Muscle of leg (tissue), 11 donors: ENCODE results near the gene SYNDIG1. TPM values are rescaled to one million over a fixed set of nuclear protein-coding genes. Genes with fewer than 3 reads are reported as not detected.
"Not testable (repeated sequence)": the region's sequence is repeated elsewhere in the genome, so short reads cannot be mapped to it uniquely, and the experiment has no call there.

Source experiments
- DNase-seq: peaks from one replicate; pipeline ENCODE4 v3.0.0; 2013
- H3K27ac ChIP-seq: one replicate; pipeline ENCODE4 v1.5.1; 2013; ENCODE audit warnings: mild to moderate bottlenecking, low read length, control low read depth
- H3K27me3 ChIP-seq: one replicate; pipeline ENCODE4 v1.6.1; 2013; ENCODE audit warnings: low read length; ENCODE audit not compliant: control insufficient read depth, insufficient read depth
- H3K36me3 ChIP-seq: one replicate; pipeline ENCODE4 v1.6.1; 2013; ENCODE audit warnings: low read length; ENCODE audit not compliant: control insufficient read depth, insufficient read depth
- H3K4me1 ChIP-seq: one replicate; pipeline ENCODE4 v1.6.1; 2013; ENCODE audit warnings: low read length; ENCODE audit not compliant: control insufficient read depth, insufficient read depth
- H3K4me3 ChIP-seq: one replicate; pipeline ENCODE4 v1.5.1; 2013; ENCODE audit warnings: low read length, control low read depth
- H3K9me3 ChIP-seq: replicated peaks from 2 replicates; pipeline ENCODE4 v1.6.1; 2013; ENCODE audit warnings: low read depth, low read length; ENCODE audit not compliant: control insufficient read depth
- WGBS: methylation state at CpG from one replicate; pipeline ENCODE4 v1.1.5; 2013; ENCODE audit warnings: missing lambda C conversion rate; ENCODE audit not compliant: insufficient coverage; 5-methylcytosine and 5-hydroxymethylcytosine counted together
- polyA plus RNA-seq, 8 donors: library from polyadenylated mRNA; unstranded; fragments of 120-200 nt; gene quantifications; one replicate each; pipeline versions ENCODE4 v1.2.1 to v1.2.3, GENCODE V29; 2013; ENCODE audit warnings: inconsistent platforms in 1 of 8, low replicate concordance in 1 of 8; ENCODE audit not compliant: insufficient read length in 8 of 8, insufficient read depth in 1 of 8
- total RNA-seq: library from RNA; stranded (reverse); fragments of 120-200 nt; gene quantifications from one replicate; pipeline ENCODE4 v1.2.4, GENCODE V29; 2013

The SYNDIG1 gene
- total and polyA plus RNA-seq, 9 donors = 2.5 to 5.3 (median 4.3) TPM

DNA sequence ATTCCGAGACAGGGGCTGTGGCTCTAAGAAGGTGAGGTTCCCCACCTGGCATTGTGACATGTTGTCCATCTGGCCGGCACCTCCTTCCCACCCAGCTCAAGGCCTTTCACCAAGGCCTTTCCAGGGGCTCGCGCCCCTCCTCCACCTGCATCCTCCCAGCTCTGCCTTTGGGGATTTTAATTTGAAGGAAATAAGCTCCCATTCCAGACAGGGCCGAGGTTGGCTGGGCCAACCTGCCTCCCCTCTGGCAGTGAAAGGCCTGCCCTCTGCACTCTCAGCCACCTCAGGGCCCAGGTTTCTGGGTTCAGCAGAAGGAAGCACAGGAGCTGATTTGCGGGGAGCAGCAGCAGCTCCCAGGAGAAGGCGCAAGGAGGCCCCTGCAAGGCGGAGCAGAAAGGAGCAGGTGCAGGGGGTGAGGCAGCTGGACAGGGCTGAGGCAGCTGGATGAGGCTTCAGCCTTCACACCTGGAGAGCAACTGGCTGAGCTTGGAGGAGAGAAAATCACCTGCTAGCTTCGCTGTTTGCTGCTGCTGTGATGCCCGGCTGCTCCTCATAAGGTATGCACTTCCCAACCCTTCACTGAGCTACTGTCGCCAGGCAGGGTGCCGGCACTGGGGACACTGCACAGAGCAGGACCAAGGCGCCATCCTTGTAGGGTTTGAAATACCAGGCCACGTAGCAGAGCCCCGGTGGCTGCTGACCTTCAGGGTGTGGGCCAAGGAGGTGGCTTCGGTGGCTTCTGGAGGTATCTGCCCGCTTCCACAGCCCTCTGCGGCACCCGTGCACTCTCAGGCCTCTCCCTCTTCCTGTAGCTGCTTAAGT, 147.0 kb downstream of the SYNDIG1 start:
- Histone ChIP-seq H3K4me3 (no peak overlapping the region), H3K36me3 (no peaks in the 10 kb centered on the region), H3K27me3 (no peaks in the 10 kb centered on the region), H3K4me1 (no peaks in the 10 kb centered on the region), H3K9me3 (no peaks in the 10 kb centered on the region), H3K27ac (no peak overlapping the region)
- WGBS = 80% methylated on average over 13 of the region's 19 CpGs
- DNase-seq = no peak

DNA sequence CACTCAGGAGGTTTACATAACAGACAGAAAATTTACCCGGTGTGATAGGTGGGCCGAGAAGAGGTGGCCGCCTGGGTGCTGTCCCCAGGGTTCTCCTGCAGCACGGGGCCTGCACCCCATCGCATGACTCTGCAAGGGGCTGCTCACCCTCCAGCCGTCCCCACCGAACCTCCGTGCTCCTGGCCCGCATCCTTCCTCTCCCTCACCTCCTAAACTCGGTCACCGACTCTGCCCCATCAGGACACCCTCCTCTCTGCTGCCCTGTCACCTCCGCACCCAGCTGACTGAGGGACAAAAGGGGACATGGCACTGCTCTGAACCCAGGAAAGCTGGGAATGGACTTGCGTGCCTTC, 147.6 kb downstream of the SYNDIG1 start:
- H3K4me1 ChIP-seq = no peaks in the 10 kb centered on the region
- WGBS = 82% methylated on average over 13 of the region's 13 CpGs

DNA sequence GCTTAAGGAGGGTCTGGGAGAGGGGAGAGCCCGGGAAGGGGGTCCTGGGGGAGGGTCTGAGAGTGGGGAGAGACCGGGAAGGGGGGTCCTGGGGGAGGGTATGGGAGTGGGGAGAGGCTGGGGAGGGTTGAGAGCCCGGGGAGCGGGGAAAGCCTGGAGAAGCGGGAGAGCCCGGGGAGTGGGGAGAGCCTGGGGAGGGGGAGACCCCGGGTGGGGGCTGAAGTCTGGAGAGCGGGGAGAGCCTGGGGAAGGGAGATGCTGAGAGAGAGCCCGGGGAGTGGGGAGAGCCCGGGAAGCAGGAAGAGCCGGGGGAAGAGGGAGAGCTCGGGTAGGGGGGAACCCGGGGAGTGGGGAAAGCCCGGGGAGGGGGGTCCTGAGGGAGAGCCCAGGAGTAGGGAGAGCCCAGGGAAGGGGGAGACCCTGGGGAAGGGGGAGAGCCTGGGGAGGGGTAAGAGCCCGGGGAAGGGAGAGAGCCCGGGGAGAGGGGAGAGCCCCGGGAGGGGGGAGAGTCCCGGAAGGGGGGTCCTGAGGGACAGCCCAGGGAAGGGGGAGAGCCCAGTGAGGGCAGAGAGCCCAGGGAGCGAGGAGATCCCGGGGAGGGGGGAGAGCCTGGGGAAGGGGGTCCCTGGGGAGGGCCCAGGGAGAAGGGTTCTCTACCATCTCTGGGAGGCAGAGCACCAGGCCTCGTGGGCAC, 148.5 kb downstream of the SYNDIG1 start:
- DNase-seq = no peak
- Histone ChIP-seq H3K4me3 (no peak overlapping the region), H3K36me3 (no peaks in the 10 kb centered on the region), H3K27me3 (no peaks in the 10 kb centered on the region), H3K4me1 (no peaks in the 10 kb centered on the region), H3K27ac (no peak overlapping the region), H3K9me3 (no peaks in the 10 kb centered on the region)
- 74% methylated on average over 19 of the region's 21 CpGs for WGBS

More for the DNA sequence above, 147.6 kb downstream of the SYNDIG1 start:
- Histone ChIP-seq H3K27ac (no peak overlapping the region), H3K27me3 (no peaks in the 10 kb centered on the region), H3K9me3 (no peaks in the 10 kb centered on the region), H3K4me3 (no peak overlapping the region), H3K36me3 (no peaks in the 10 kb centered on the region)
- DNase-seq = no peak

DNA sequence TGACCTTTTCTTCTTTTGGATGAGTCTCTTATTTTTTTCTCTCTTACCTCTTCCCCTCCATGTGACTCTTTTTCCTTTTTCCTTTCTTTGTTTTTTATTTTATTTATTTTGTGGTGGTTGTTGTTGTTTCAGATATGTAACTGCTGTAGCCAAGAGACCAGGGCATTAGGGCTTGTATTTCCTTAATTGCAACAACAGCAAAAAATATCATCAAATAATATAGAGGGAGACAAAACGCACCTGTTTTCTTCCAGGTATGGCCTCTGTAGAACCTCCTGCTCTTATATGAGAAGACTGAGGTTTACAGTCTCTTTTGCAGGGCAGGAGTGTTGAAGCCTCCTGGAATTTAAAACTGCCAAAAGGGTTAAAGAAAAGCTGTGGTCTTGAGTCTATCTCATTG, 149.3 kb downstream of the SYNDIG1 start:
- no peak for DNase-seq
- H3K9me3 ChIP-seq = no peaks in the 10 kb centered on the region
- no peaks in the 10 kb centered on the region for H3K36me3 ChIP-seq
- H3K4me1 ChIP-seq = no peaks in the 10 kb centered on the region
- WGBS = no CpG with 5 or more reads among the region's 1 CpG
- H3K27ac ChIP-seq = no peak overlapping the region
- no peaks in the 10 kb centered on the region for H3K27me3 ChIP-seq
- no peak overlapping the region for H3K4me3 ChIP-seq

DNA sequence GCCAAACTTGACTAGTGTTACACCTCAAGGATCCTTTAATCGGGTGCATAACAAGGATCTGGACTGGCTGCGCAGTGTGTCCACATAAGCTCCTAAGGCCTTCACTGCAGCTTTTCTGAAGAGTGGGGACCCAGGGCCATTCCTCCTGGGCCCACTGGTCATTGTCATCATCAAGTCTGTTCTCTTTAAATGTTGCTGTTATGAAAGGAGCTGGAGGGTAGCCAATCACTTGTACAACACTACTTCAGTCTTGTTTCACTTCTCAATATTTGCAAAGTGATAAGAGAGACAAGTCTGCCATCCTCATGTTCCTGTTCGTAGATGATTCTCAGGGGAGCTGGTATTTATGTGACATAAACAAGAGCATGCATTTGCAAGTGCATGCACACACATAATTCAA, 149.8 kb downstream of the SYNDIG1 start:
- Histone ChIP-seq H3K27ac (no peak overlapping the region), H3K9me3 (no peaks in the 10 kb centered on the region), H3K36me3 (no peaks in the 10 kb centered on the region), H3K27me3 (no peaks in the 10 kb centered on the region), H3K4me1 (no peaks in the 10 kb centered on the region), H3K4me3 (no peak overlapping the region)
- 83% methylated on average over 2 of the region's 3 CpGs for WGBS
- DNase-seq = peak; percentile 12

DNA sequence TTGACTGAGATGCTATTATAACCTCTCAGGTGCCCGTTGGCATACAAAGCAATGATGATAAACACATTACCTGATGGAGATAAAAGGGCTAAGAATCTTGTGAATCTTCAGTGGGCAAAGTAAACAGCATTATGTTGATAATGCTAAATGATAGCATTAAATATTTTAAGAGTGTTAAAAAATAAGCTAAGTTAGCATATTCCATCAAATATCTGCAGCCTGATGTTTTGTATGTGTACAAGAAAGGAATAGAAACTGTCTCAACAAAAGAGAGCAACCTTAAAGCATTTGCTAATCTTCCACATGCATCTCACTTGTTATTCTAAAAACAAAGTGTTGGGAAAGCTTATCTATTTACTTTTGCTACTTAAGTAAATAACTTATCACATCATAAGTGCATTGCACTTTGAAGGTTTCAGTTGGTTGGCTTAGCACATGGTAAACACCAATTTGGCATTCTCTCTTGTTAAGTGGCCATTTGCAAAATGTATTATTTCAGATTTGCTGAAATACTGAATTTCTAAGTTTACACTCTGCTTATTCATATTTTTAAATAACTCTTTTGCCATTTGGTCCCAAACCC, 151.6 kb downstream of the SYNDIG1 start:
- no peaks in the 10 kb centered on the region for H3K27me3 ChIP-seq
- no peaks in the 10 kb centered on the region for H3K9me3 ChIP-seq
- no peaks in the 10 kb centered on the region for H3K36me3 ChIP-seq
- no peak overlapping the region for H3K27ac ChIP-seq
- WGBS = no CpG with 5 or more reads among the region's 1 CpG
- H3K4me3 ChIP-seq = no peak overlapping the region
- DNase-seq = no peak
- no peaks in the 10 kb centered on the region for H3K4me1 ChIP-seq

DNA sequence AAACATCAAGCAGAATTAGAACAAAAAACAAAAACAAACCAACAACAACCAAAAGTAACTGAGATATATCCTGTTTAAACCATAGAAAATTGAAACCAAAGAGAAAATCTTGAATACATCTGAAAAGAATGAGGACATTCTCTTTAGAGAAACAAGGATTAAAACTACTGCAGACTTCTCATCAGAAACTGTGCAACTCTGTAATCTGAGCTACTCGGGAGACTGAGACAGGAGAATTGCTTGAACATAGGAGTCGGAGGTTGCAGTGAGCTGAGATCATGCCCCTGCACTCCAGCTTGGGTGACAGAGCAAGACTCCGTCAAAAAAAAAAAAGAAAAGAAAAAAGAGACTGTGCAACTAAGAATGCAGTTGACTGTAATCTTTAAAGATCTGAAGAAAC, 153.4 kb downstream of the SYNDIG1 start:
- H3K27me3 ChIP-seq = no peaks in the 10 kb centered on the region
- H3K36me3 ChIP-seq = no peaks in the 10 kb centered on the region
- H3K9me3 ChIP-seq = no peaks in the 10 kb centered on the region
- H3K4me1 ChIP-seq = no peaks in the 10 kb centered on the region
- WGBS = 29% methylated on average over 1 of the region's 3 CpGs
- DNase-seq = peak; percentile 13
- no peak overlapping the region for H3K27ac ChIP-seq
- no peak overlapping the region for H3K4me3 ChIP-seq

DNA sequence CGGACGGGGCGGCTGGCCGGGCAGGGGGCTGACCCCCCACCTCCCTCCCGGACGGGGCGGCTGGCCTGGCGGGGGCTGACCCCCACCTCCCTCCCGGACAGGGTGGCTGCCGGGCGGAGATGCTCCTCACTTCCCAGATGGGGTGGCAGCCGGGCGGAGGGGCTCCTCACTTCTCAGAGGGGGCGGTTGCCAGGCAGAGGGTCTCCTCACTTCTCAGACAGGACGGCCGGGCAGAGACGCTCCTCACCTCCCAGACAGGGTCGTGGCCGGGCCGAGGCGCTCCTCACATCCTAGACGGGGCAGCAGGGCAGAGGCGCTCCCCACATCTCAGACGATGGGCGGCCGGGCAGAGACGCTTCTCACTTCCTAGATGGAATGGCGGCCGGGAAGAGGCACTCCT, 156.7 kb downstream of the SYNDIG1 start:
- WGBS = 98% methylated on average over 8 of the region's 29 CpGs
- DNase-seq, H3K27ac ChIP-seq, H3K27me3 ChIP-seq, H3K36me3 ChIP-seq, H3K4me3 ChIP-seq, H3K4me1 ChIP-seq, H3K9me3 ChIP-seq: not testable (repeated sequence)

DNA sequence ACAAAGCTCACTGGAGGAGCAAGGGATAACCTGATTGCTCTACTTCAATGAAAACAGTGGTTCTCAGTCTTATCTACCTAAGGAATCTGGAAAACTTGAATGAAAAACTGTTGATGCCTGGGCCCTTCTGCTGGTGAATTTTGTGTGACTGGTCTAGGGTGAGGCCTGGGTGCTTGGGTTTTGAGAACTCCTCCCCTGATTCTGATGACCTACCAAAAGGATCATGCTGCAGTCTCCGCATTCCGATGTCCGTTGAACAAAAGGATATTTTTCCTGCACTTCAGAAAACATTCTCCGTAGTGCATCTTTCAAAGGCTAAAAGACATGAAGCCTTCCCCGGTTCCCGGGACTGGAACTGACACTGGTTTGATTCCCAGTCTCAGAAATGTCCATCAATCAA, 157.9 kb downstream of the SYNDIG1 start:
- 86% methylated on average over 5 of the region's 6 CpGs for WGBS
- H3K4me3 ChIP-seq = no peak overlapping the region
- DNase-seq = no peak
- no peaks in the 10 kb centered on the region for H3K36me3 ChIP-seq
- H3K9me3 ChIP-seq = no peaks in the 10 kb centered on the region
- no peak overlapping the region for H3K27ac ChIP-seq
- H3K27me3 ChIP-seq = no peaks in the 10 kb centered on the region
- peaks cover 4% of the 10 kb centered on the region for H3K4me1 ChIP-seq

DNA sequence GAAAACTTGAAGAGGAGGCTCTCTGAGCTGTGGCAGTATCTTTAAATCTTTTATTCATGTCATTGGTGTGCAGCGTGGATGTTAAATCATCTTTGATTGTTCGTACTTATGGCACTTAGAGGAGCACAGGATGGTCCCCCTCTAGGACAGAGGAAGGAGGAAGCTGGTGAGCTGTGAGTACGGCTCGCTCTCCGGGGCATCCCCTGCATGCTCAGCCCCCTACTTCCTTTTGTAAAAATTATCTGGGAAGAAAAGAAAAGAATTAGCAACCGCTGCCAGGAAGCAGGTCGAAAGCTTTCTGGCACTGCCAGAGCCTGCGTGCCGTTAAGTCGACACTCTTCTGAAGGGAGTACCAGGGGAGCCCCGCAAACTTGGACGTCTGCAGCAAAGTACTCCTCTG, 158.5 kb downstream of the SYNDIG1 start:
- Histone ChIP-seq H3K36me3 (no peaks in the 10 kb centered on the region), H3K9me3 (no peaks in the 10 kb centered on the region), H3K27ac (no peak overlapping the region), H3K27me3 (no peaks in the 10 kb centered on the region), H3K4me3 (no peak overlapping the region), H3K4me1 (peaks cover 7% of the 10 kb centered on the region)
- 72% methylated on average over 6 of the region's 12 CpGs for WGBS
- DNase-seq = no peak
